Esophagus mucosa (tissue), 1 donor: ENCODE data around the gene ACOT2. TPM values are rescaled to one million over a fixed set of nuclear protein-coding genes. Genes with fewer than 3 reads are reported as not detected.
A peak's percentile ranks its signal among the peaks of the same experiment; 100 is the strongest.
"Not testable (repeated sequence)": the region's sequence is repeated elsewhere in the genome, so short reads cannot be mapped to it uniquely, and the experiment has no call there.

Source experiments
- ATAC-seq: fragments of 200-7000 bp; cut with Tn5 transposase; one replicate; pipeline ENCODE4 v1.9.1; 2020
- total RNA-seq: library from RNA; stranded (reverse); gene quantifications from one replicate; pipeline ENCODE4 v1.2.4, GENCODE V29; 2023
- donor health status: DM: yes; HTN: yes; CAD: no.

Gene ACOT2
- total RNA-seq, 1 donor from 2014 or later = 7.2 TPM

DNA sequence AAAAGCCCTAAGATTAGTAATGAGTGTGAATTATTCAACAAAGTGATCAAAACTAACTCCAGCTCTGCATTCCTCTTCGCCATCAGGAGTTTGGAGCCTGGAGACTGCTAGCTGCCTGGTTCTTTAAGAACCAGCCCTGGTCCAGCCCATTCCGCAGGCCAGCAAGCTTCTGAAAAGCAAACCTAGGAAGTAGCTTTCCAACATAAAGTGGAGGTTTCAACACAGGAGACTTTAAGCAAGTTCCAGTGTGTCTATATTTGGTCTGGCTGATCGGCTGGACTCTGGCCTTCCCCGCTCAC lies 178 bp upstream of the ACOT2 start:
- not testable (repeated sequence) for ATAC-seq

GRCh38 chr14:73570913-73571312 lies 1.9 kb downstream of the ACOT2 start:
- ATAC-seq = peak; percentile 70

GRCh38 chr14:73573034-73573433 lies 4.0 kb downstream of the ACOT2 start:
- not testable (repeated sequence) for ATAC-seq

DNA sequence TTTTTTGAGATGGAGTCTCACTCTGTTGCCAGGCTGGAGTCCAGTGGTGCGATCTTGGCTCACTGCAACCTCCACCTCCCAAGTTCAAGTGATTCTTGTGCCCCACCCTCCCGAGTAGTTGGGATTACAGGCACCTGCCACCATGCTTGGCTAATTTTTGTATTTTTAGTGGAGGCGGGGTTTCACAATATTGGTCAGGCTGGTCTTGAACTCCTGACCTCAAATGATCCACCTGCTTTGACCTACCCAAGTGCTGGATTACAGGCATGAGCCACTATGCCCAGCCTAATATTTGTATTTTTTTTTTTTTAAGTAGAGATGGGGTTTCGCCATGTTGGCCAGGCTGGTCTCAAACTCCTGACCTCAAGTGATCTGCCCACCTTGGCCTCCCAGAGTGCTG lies 4.7 kb downstream of the ACOT2 start:
- ATAC-seq = not testable (repeated sequence)

GRCh38 chr14:73574251-73574650 lies 5.2 kb downstream of the ACOT2 start:
- ATAC-seq = not testable (repeated sequence)

- ATAC-seq = peak; percentile 40
Measured at GRCh38 chr14:73576391-73576790, 7.4 kb downstream of the ACOT2 start.

DNA sequence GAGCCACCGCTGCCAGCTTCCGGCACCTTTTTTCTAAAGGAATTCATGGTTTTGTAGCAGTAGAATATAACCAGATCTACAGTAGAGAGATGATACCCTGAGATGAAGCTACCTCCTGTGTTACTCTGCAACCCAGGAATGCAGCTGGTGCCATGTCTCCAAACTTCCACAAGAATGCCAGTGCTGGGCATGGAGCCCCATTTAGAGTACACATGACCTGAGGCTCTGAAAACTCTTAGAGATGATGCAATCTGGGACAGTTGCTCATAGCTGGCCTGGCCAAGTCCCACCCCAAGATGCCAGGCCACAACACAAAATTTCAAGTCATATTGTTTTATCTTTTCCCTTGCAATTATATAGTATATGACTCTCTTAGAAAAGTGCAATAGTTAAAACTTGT lies 8.2 kb downstream of the ACOT2 start:
- ATAC-seq = peak; percentile 24

DNA sequence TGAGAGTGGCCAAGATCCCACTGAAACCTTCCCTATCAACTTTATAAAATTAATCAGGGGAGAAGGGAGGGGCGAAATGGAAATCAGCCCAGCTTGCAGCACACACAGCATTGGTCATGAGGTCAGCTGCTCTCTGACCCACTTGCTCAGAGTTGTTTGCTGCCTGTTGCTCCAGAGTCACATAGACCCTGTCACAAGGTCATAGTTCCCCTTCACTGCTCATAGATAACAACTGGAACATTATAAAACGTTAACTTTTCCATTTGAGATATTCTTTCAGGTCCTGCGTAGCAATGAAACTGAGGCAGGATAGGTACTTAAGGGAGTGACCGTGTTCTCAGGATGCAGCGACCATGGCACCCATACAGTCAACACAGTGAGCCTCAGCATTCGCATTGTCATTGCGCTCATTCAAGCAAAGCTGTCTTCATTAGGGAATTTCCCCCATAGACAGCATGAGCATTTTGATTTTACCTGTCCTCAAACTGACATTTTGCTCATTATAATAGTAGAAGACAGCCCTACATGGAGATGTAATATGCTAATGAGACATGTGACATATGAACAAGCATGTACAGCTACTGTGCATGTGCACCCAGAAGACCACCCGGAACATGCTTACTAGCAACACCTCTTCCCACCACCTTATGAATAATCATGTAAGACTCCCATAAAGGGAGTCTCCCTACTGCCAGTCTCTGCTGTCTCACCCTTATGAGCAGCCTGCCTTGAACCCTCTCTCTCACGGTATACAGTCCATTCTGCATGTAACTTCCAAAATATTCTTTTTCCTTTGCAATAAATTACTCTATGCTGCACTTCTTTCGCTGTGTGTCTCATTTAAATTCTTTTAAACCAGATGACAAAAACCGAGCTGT lies 13.3 kb downstream of the ACOT2 start:
- ATAC-seq = not testable (repeated sequence)

GRCh38 chr14:73588695-73589094 lies 19.7 kb downstream of the ACOT2 start:
- ATAC-seq = no peak

- no peak for ATAC-seq
Measured at GRCh38 chr14:73589116-73589515, 20.1 kb downstream of the ACOT2 start.

- not testable (repeated sequence) for ATAC-seq
Measured at GRCh38 chr14:73590673-73591004, 21.6 kb downstream of the ACOT2 start.

GRCh38 chr14:73591690-73592449 lies 22.9 kb downstream of the ACOT2 start, which contains the start of gene ACOT4:
Gene ACOT4 (plus strand): TSS chr14:73591873. CDS start chr14:73591960, 87 bp downstream.
- peak; percentile 89 for ATAC-seq

GRCh38 chr14:73594491-73594890 lies 25.5 kb downstream of the ACOT2 start:
- no peak for ATAC-seq

DNA sequence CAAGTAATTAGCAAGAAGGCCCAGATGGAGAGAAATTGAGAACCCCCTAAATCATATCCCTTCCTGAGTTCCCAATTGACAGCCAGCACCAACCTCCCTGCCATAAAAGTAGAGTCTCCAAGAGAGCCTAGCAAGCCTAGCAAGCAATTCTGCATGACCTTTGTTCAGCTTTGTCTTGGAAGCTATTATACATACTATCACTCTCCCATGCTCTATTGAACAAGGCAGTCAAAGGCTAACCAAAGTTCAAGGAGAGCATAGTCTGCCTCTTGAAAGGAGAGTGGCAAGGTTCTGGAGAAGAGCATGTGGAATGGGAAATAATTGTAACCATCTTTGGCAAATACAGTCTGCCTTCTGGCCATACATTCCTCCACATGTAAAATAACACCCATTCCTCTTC lies 30.5 kb downstream of the ACOT2 start:
- no peak for ATAC-seq

DNA sequence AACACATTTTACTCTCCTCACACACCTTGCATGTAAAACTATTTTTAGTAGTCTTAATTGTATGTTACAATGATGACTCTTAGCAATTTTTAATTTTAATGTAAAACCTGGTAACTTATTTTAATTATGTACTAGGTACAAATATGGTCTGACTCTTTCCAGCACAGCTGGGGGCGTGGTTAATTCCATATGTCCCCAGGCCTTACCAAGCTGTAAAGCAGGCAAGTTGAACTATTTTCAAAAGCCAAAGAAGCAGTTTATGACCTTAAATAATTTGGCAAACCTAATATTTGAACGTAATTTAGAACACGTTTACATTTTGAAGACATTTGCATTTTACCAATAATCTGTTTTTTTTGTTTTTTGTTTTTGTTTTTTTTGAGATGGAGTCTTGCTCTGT lies 34.0 kb downstream of the ACOT2 start:
- ATAC-seq = no peak

- no peak for ATAC-seq
Measured at GRCh38 chr14:73606271-73606670, 37.3 kb downstream of the ACOT2 start.

DNA sequence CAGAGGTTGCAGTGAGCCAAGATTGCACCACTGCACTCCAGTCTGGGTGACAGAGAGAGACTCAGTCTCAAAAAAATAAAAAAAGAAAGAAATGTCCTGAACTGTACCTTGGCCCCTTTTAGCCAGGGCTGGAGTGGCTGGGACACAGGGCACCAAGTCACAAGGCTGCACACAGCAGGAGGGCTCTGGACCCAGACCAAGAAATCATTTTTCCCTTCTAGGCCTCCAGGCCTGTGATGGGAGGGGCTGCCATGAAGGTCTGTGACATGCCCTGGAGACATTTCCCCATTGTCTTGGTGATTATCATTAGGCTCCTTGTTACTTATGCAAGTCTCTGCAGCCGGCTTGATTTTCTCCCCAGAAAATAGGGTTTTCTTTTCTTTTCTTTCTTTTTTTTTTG lies 38.2 kb downstream of the ACOT2 start:
- no peak for ATAC-seq

DNA sequence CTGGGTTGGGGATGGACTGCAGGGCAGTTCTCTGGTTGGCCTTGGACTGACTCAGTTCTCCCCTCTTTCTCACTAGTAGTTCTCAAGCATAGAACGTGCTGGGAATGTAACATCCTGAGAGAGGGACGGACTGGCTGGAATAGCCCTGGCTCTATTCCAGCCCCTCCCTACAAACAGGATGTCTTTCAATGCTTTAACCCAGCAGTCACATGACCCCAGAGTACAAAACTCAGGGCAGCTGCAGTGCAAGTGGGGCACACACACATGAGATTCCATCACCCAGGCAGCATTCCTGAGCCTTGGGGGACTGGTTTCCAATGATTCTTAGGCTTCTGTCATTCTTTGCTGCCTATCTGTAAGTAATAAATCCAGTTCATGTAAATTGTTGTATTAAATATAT lies 41.7 kb downstream of the ACOT2 start:
- no peak for ATAC-seq

- ATAC-seq = peak; percentile 86
Measured at GRCh38 chr14:73612339-73613045, 43.5 kb downstream of the ACOT2 start, which contains the start of gene ACOT6. Gene ACOT6 (plus strand): TSS chr14:73612517. CDS start chr14:73612572, 55 bp downstream.

DNA sequence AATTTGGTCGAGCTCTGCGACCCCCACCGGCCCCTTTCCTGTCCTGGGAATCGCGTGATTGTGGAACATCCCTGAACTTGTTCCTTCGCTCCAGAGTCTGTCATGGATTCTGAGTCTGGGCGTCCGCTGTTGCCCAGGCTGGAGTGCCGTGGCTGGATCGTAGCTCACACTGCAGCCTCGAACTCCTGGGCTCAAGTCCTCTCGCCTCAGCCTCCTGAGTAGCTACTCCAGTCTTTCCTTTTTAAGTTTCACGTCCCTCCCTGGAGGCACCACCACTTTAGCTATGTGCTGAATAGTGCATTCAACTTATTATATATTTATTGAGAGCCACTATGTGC lies 44.0 kb downstream of the ACOT2 start:
- ATAC-seq = no peak

DNA sequence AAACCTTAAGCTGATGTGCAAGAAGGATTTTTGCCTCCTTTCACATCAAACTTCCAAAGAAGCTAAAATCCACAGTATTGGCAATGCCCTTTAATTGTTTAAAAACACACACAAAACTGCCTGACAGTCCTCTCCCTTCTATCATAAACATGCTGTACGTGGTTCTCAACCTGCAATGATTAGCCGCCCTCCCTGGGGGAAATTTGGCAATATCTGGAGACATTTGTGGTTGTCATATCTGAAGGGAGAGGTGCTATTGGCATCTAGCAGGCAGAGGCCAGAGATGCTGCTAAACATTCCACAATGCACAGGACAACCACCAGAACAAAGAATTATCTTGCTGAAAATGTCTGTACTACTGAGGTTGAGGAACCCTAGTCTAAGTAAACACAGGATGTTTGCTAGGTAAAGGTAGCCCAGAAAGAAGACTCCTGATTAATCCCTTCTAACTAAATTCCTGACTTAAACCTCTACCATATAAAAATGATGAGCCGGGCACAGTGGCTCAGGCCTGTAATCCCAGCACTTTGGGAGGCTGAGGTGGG lies 44.5 kb downstream of the ACOT2 start:
- no peak for ATAC-seq

DNA sequence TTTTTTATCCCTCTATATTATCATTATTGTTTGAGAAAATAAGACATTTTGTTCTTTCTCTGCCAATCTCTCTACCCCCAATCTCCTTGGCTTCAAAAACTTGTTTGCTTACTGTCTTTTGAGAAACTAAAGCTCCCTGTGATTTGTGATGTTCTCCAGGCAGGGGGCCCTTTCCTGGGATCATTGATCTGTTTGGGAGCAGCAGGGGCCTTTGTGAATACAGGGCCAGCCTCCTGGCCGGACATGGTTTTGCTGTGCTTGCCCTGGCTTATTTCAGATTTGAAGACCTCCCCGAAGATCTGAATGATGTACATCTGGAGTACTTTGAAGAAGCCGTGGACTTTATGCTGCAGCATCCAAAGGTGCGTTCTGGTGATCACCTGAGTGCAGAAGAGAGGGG lies 47.8 kb downstream of the ACOT2 start:
- no peak for ATAC-seq

DNA sequence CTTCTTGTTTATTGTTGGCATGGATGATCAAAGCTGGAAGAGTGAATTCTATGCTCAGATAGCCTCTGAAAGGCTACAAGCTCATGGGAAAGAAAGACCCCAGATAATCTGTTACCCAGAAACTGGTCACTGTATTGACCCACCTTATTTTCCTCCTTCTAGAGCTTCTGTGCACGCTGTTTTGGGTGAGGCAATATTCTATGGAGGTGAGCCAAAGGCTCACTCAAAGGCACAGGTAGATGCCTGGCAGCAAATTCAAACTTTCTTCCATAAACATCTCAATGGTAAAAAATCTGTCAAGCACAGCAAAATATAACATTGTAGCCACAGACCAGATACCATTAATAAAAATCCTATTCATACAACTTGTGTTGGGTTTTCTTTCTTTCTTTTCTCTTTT lies 50.5 kb downstream of the ACOT2 start:
- ATAC-seq = no peak
